GM19324 (cell line): Measurements from ENCODE around the gene IL1RAPL1.

Source experiments
- ATAC-seq: cut with Tn5 transposase; IDR thresholded peaks from one replicate; pipeline ENCODE4 v1.9.1; 2021; ENCODE audit warnings: mild to moderate bottlenecking, moderate library complexity; ENCODE audit not compliant: unreplicated experiment, low FRiP score

IL1RAPL1 gene

GRCh38 chrX:28625223-28625622 lies 38.0 kb downstream of the IL1RAPL1 start:
- no peak for ATAC-seq

GRCh38 chrX:28626515-28626914 lies 39.3 kb downstream of the IL1RAPL1 start:
- ATAC-seq = no peak

GRCh38 chrX:28628120-28628519 lies 40.9 kb downstream of the IL1RAPL1 start:
- ATAC-seq = no peak

- no peak for ATAC-seq
Observed at GRCh38 chrX:28638775-28639174, 51.5 kb downstream of the IL1RAPL1 start.

GRCh38 chrX:28639451-28639850 lies 52.2 kb downstream of the IL1RAPL1 start:
- ATAC-seq = no peak

GRCh38 chrX:28649541-28649940 lies 62.3 kb downstream of the IL1RAPL1 start:
- no peak for ATAC-seq

GRCh38 chrX:28651186-28651585 lies 63.9 kb downstream of the IL1RAPL1 start:
- ATAC-seq = no peak

GRCh38 chrX:28659269-28659668 lies 72.0 kb downstream of the IL1RAPL1 start:
- ATAC-seq = no peak

- ATAC-seq = no peak
Observed at GRCh38 chrX:28665778-28666177, 78.5 kb downstream of the IL1RAPL1 start.

GRCh38 chrX:28668303-28668702 lies 81.1 kb downstream of the IL1RAPL1 start:
- ATAC-seq = no peak

- ATAC-seq = no peak
Observed at GRCh38 chrX:28668957-28669356, 81.7 kb downstream of the IL1RAPL1 start.

- ATAC-seq = no peak
Observed at GRCh38 chrX:28670074-28670473, 82.8 kb downstream of the IL1RAPL1 start.

- no peak for ATAC-seq
Observed at GRCh38 chrX:28675173-28675572, 87.9 kb downstream of the IL1RAPL1 start.

- ATAC-seq = no peak
Observed at GRCh38 chrX:28693101-28693500, 105.9 kb downstream of the IL1RAPL1 start.

GRCh38 chrX:28697732-28698131 lies 110.5 kb downstream of the IL1RAPL1 start:
- no peak for ATAC-seq

GRCh38 chrX:28701222-28701621 lies 114.0 kb downstream of the IL1RAPL1 start:
- no peak for ATAC-seq

- ATAC-seq = no peak
Observed at GRCh38 chrX:28706964-28707363, 119.7 kb downstream of the IL1RAPL1 start.

- ATAC-seq = no peak
Observed at GRCh38 chrX:28709421-28709820, 122.2 kb downstream of the IL1RAPL1 start.

- no peak for ATAC-seq
Observed at GRCh38 chrX:28717864-28718263, 130.6 kb downstream of the IL1RAPL1 start.

GRCh38 chrX:28718450-28718849 lies 131.2 kb downstream of the IL1RAPL1 start:
- ATAC-seq = no peak

GRCh38 chrX:28719620-28720019 lies 132.4 kb downstream of the IL1RAPL1 start:
- no peak for ATAC-seq

- ATAC-seq = no peak
Observed at GRCh38 chrX:28752330-28752729, 165.1 kb downstream of the IL1RAPL1 start.

GRCh38 chrX:28756175-28756574 lies 168.9 kb downstream of the IL1RAPL1 start:
- no peak for ATAC-seq
